Stimulated activated effector memory CD8-positive, alpha-beta T cell treated with anti-CD3 and anti-CD28 coated beads, Interleukin-12 subunit alpha, Interleukin-12 subunit beta, amount 100 ng/mL, for 72 hours (primary cell): ENCODE data around the gene FRMPD1.
A peak's percentile ranks its signal among the peaks of the same experiment; 100 is the strongest.
"Not testable (repeated sequence)": the region's sequence is repeated elsewhere in the genome, so short reads cannot be mapped to it uniquely, and the experiment has no call there.

Source experiments
- ATAC-seq: fragments of 150-1000 bp; cut with Tn5 transposase; 2 replicates; pipeline ENCODE4 v1.10.0; 2021
- DNase-seq, 2 donors: peaks; one replicate each; pipeline ENCODE4 v3.0.0; 2021 to 2022; ENCODE audit warnings: low spot score in 2 of 2
- H3K27ac Mint-ChIP-seq: one replicate; pipeline ENCODE4 v1.8.0; 2022; ENCODE audit warnings: mild to moderate bottlenecking, mixed read lengths
- H3K36me3 Mint-ChIP-seq: one replicate; pipeline ENCODE4 v1.8.0; 2022; ENCODE audit warnings: mild to moderate bottlenecking, mixed read lengths
- H3K4me1 Mint-ChIP-seq: one replicate; pipeline ENCODE4 v1.8.0; 2022; ENCODE audit warnings: mixed read lengths
- H3K4me3 Mint-ChIP-seq: one replicate; pipeline ENCODE4 v1.8.0; 2022; ENCODE audit warnings: mild to moderate bottlenecking, mixed read lengths
- H3K9me3 Mint-ChIP-seq: one replicate; pipeline ENCODE4 v1.8.0; 2022; ENCODE audit warnings: mixed read lengths

The FRMPD1 gene

GRCh38 chr9:37650873-37651768 is at the start of gene FRMPD1:
FRMPD1 (plus strand) TSS chr9:37650954; CDS start chr9:37692642, 41,688 bp downstream.
- peak within 1 kb of the TSS; percentile 67 for H3K4me3 Mint-ChIP-seq
- ATAC-seq = peak; percentile 88
- no peaks in the 10 kb centered on the region for H3K9me3 Mint-ChIP-seq
- H3K4me1 Mint-ChIP-seq = peaks cover 11% of the 10 kb centered on the region
- no peak within 1 kb of the TSS for H3K27ac Mint-ChIP-seq
- peak; percentile 32 to 66 for DNase-seq
- no peaks in the 10 kb centered on the region for H3K36me3 Mint-ChIP-seq

DNA sequence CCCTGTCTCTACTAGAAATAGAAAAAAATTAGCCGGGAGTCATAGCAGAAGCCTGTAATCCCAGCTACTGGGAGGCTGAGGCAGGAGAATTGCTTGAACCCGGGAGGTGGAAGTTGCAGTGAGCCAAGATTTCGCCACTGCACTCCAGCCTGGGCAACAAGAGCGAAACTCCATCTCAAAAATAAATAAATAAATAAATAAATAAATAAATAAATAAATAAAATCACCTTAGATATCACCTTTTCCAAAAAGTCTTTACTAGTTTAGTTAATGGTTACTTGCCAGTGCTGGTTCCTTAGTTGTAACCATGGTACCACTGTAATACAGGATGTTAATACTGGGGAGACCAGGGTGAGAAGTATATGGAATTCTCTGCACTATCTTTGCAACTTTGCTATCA is 48.7 kb upstream of the FRMPD1 start:
- H3K9me3 Mint-ChIP-seq = not testable (repeated sequence)

GRCh38 chr9:37602817-37603216 is 47.9 kb upstream of the FRMPD1 start:
- Mint-ChIP-seq H3K27ac (no peak overlapping the region), H3K9me3 (no peaks in the 10 kb centered on the region), H3K36me3 (no peaks in the 10 kb centered on the region), H3K4me3 (no peak overlapping the region), H3K4me1 (no peaks in the 10 kb centered on the region)
- ATAC-seq = no peak
- DNase-seq = no peak

More for the DNA sequence above, 48.7 kb upstream of the FRMPD1 start:
- H3K4me1 Mint-ChIP-seq, H3K36me3 Mint-ChIP-seq, DNase-seq, ATAC-seq, H3K27ac Mint-ChIP-seq, H3K4me3 Mint-ChIP-seq: not testable (repeated sequence)

GRCh38 chr9:37604296-37604695 is 46.5 kb upstream of the FRMPD1 start:
- Mint-ChIP-seq H3K4me1 (no peaks in the 10 kb centered on the region), H3K27ac (no peak overlapping the region), H3K4me3 (no peak overlapping the region), H3K9me3 (no peaks in the 10 kb centered on the region), H3K36me3 (no peaks in the 10 kb centered on the region)
- no peak for ATAC-seq
- no peak for DNase-seq

DNA sequence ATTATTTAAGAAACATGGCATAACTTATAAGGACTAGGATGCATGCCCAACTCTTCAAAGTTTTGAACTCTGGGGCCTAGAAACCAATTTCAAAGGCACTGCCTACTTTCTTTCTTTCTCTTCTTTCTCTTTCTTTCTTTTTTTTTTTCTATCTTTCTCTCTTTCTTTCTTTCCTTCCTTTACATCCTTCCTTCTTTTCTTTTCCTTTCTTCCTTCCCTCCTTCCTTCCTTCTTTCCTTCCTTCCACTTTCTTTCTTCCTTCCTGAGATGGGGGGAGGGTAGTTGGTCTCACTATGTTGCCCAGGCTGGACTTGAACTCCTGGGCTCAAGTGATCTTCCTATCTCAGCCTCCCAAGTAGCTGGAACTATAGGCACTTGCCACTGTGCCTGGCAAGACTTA is 42.5 kb upstream of the FRMPD1 start:
- DNase-seq = no peak
- Mint-ChIP-seq H3K9me3 (no peaks in the 10 kb centered on the region), H3K4me1 (no peaks in the 10 kb centered on the region), H3K4me3 (no peak overlapping the region), H3K27ac (no peak overlapping the region), H3K36me3 (no peaks in the 10 kb centered on the region)
- ATAC-seq = no peak

- Mint-ChIP-seq H3K4me3 (no peak overlapping the region), H3K36me3 (no peaks in the 10 kb centered on the region), H3K9me3 (no peaks in the 10 kb centered on the region), H3K4me1 (no peaks in the 10 kb centered on the region), H3K27ac (no peak overlapping the region)
- DNase-seq (no peak), ATAC-seq (no peak)
Observed at GRCh38 chr9:37609735-37610397, 40.9 kb upstream of the FRMPD1 start.

- Mint-ChIP-seq H3K27ac (no peak overlapping the region), H3K36me3 (no peaks in the 10 kb centered on the region), H3K4me1 (no peaks in the 10 kb centered on the region), H3K4me3 (no peak overlapping the region), H3K9me3 (no peaks in the 10 kb centered on the region)
- ATAC-seq = no peak
- no peak for DNase-seq
Observed at GRCh38 chr9:37611014-37611413, 39.7 kb upstream of the FRMPD1 start.

DNA sequence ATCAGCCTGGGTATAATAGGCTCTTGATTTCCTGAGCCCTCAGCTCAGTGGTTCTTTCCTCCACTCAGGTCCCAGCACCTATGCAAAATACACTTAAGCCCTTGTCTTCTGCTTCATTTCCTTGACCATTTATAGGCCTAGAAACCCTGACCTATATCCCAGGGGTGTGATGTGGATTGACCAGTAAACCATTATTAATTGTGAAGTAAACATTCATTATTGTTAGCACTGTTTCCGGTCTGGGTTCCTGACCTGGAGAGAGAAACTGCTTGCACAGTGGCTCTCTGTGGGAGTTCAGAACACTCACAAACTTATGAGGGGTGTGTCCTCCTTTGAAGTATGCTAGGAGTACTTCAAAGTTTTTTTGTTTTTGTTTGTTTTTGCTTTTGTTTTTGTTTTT is 38.8 kb upstream of the FRMPD1 start:
- DNase-seq = no peak
- no peak for ATAC-seq
- Mint-ChIP-seq H3K4me3 (no peak overlapping the region), H3K27ac (no peak overlapping the region), H3K36me3 (no peaks in the 10 kb centered on the region), H3K9me3 (no peaks in the 10 kb centered on the region), H3K4me1 (no peaks in the 10 kb centered on the region)

- ATAC-seq = no peak
- Mint-ChIP-seq H3K27ac (no peak overlapping the region), H3K4me3 (no peak overlapping the region), H3K9me3 (no peaks in the 10 kb centered on the region), H3K4me1 (no peaks in the 10 kb centered on the region), H3K36me3 (no peaks in the 10 kb centered on the region)
- no peak for DNase-seq
Observed at GRCh38 chr9:37617161-37617560, 33.6 kb upstream of the FRMPD1 start.

DNA sequence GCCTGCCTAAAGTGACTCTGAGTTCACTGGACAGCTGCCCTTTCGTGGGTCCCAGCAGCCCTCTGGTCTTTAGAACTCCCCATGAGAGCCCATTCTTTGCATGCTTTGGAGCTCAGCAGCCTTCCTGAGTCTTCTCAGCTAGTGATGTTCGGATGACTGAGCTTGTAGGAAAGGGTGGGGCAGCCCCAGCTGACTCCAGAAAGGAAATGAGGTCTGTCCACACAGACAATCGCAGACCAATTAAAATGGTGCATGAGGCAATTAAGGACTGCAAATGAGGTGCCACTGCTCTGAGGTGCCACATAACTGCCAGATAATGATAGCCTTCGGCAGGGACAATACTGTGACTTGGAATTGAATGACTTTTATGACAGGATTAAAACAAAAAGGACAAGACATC is 32.9 kb upstream of the FRMPD1 start:
- DNase-seq (no peak), ATAC-seq (no peak)
- Mint-ChIP-seq H3K27ac (no peak overlapping the region), H3K4me3 (no peak overlapping the region), H3K4me1 (no peaks in the 10 kb centered on the region), H3K9me3 (no peaks in the 10 kb centered on the region), H3K36me3 (no peaks in the 10 kb centered on the region)

GRCh38 chr9:37618817-37619216 is 31.9 kb upstream of the FRMPD1 start:
- Mint-ChIP-seq H3K9me3 (no peaks in the 10 kb centered on the region), H3K36me3 (no peaks in the 10 kb centered on the region), H3K4me3 (no peak overlapping the region), H3K27ac (no peak overlapping the region), H3K4me1 (no peaks in the 10 kb centered on the region)
- DNase-seq (no peak), ATAC-seq (no peak)

- Mint-ChIP-seq H3K9me3 (no peaks in the 10 kb centered on the region), H3K4me3 (no peak overlapping the region), H3K4me1 (no peaks in the 10 kb centered on the region), H3K36me3 (no peaks in the 10 kb centered on the region), H3K27ac (no peak overlapping the region)
- DNase-seq (no peak), ATAC-seq (no peak)
Observed at GRCh38 chr9:37619806-37620205, 30.9 kb upstream of the FRMPD1 start.

GRCh38 chr9:37620396-37620795 is 30.4 kb upstream of the FRMPD1 start:
- no peak for DNase-seq
- no peak overlapping the region for H3K4me3 Mint-ChIP-seq
- H3K4me1 Mint-ChIP-seq = no peaks in the 10 kb centered on the region
- no peaks in the 10 kb centered on the region for H3K36me3 Mint-ChIP-seq
- H3K9me3 Mint-ChIP-seq = no peaks in the 10 kb centered on the region
- no peak for ATAC-seq
- H3K27ac Mint-ChIP-seq = no peak overlapping the region

- Mint-ChIP-seq H3K4me3 (no peak overlapping the region), H3K9me3 (no peaks in the 10 kb centered on the region), H3K36me3 (no peaks in the 10 kb centered on the region), H3K27ac (no peak overlapping the region), H3K4me1 (no peaks in the 10 kb centered on the region)
- no peak for DNase-seq
- ATAC-seq = no peak
Observed at GRCh38 chr9:37621273-37622121, 29.3 kb upstream of the FRMPD1 start.

GRCh38 chr9:37622462-37622861 is 28.3 kb upstream of the FRMPD1 start:
- DNase-seq (no peak), ATAC-seq (no peak)
- no peaks in the 10 kb centered on the region for H3K4me1 Mint-ChIP-seq
- no peak overlapping the region for H3K4me3 Mint-ChIP-seq
- no peak overlapping the region for H3K27ac Mint-ChIP-seq
- no peaks in the 10 kb centered on the region for H3K9me3 Mint-ChIP-seq
- no peaks in the 10 kb centered on the region for H3K36me3 Mint-ChIP-seq
